ENCODE measurements around the gene ZBTB37. TPM values are rescaled to one million over a fixed set of nuclear protein-coding genes. Genes with fewer than 3 reads are reported as not detected.

Gene ZBTB37
- total and polyA plus RNA-seq, 4 donors: 0.67 to 6.1 (median 3.3) TPM

- Histone ChIP-seq H3K4me1 (ENCODE audit: control insufficient read depth in 4 of 4, insufficient read depth in 4 of 4, low read length in 3 of 4) (peaks cover 2 to 22% (median 12%) of the 10 kb centered on the region in 4 donors), H3K9ac (ENCODE audit: low read depth in 1 of 2, low read length in 2 of 2) (peak overlapping the region; percentile 40 to 59), H3K36me3 (ENCODE audit: control insufficient read depth in 4 of 4, insufficient read depth in 3 of 4, low read depth in 1 of 4, low read length in 3 of 4) (peaks cover 4 to 39% (median 35%) of the 10 kb centered on the region in 4 donors), H3K27ac (ENCODE audit: low read depth in 1 of 2, low read length in 2 of 2) (peak overlapping the region; percentile 80 to 98), H3K4me3 (ENCODE audit: low read depth in 1 of 3, low read length in 3 of 3) (peak overlapping the region; percentile 79 to 92 (median 83)), H3K27me3 (ENCODE audit: control insufficient read depth in 4 of 4, insufficient read depth in 4 of 4, low read length in 3 of 4) (no peaks in the 10 kb centered on the region), H3K9me3 (ENCODE audit: control insufficient read depth in 4 of 4, low read length in 3 of 4) (no peaks in the 10 kb centered on the region)
- WGBS: 17% methylated on average over 32 of the region's 32 CpGs
- no peak for TF ChIP-seq RXRA (IDR thresholded peaks at IDR 0.05)
- TF ChIP-seq TAF1 (conservative IDR thresholded peaks at IDR 0.05): no peak
- no peak for TF ChIP-seq FOXA2 (IDR thresholded peaks at IDR 0.05)
- no peak for TF ChIP-seq GABPA (IDR thresholded peaks at IDR 0.05 in 1 of 2, conservative IDR thresholded peaks at IDR 0.05 in 1 of 2)
- TF ChIP-seq SP1 (IDR thresholded peaks at IDR 0.05): no peak
- TF ChIP-seq NR2F2 (IDR thresholded peaks at IDR 0.05): no peak
- TF ChIP-seq FOXA1 (IDR thresholded peaks at IDR 0.05): no peak
- TF ChIP-seq HNF4G (IDR thresholded peaks at IDR 0.05): no peak
- TF ChIP-seq HNF4A (conservative IDR thresholded peaks at IDR 0.05): no peak
- no peak for TF ChIP-seq MAX (IDR thresholded peaks at IDR 0.05)
- no peak for TF ChIP-seq REST (IDR thresholded peaks at IDR 0.05)
- no peak for TF ChIP-seq EGR1 (IDR thresholded peaks at IDR 0.05; ENCODE audit: low read depth in 2 of 2)
- TF ChIP-seq YY1 (IDR thresholded peaks at IDR 0.05): no peak
- TF ChIP-seq ZBTB33 (IDR thresholded peaks at IDR 0.05): no peak
- DNase-seq (ENCODE audit: low spot score): no peak
These were observed 933 bp upstream of the ZBTB37 start for GRCh38 chr1:173867141-173867752.

GRCh38 chr1:173867753-173868265, 371 bp upstream of the ZBTB37 start, which contains the start of gene GAS5:
GAS5 (minus strand) TSS chr1:173867989.
- peak; percentile 97 for DNase-seq (ENCODE audit: low spot score)
- peaks cover 2 to 22% (median 12%) of the 10 kb centered on the region in 4 donors for H3K4me1 ChIP-seq (ENCODE audit: control insufficient read depth in 4 of 4, insufficient read depth in 4 of 4, low read length in 3 of 4)
- peak within 1 kb of the TSS; percentile 77 to 79 for H3K9ac ChIP-seq (ENCODE audit: low read depth in 1 of 2, low read length in 2 of 2)
- peak within 1 kb of the TSS; percentile 81 to 98 for H3K27ac ChIP-seq (ENCODE audit: low read depth in 1 of 2, low read length in 2 of 2)
- under 1% methylated on average over 30 of the region's 30 CpGs for WGBS
- peaks cover 4 to 34% (median 32%) of the 10 kb centered on the region in 4 donors for H3K36me3 ChIP-seq (ENCODE audit: control insufficient read depth in 4 of 4, insufficient read depth in 3 of 4, low read depth in 1 of 4, low read length in 3 of 4)
- peak within 1 kb of the TSS; percentile 79 to 92 (median 84) for H3K4me3 ChIP-seq (ENCODE audit: low read depth in 1 of 3, low read length in 3 of 3)
- H3K27me3 ChIP-seq (ENCODE audit: control insufficient read depth in 4 of 4, insufficient read depth in 4 of 4, low read length in 3 of 4): no peaks in the 10 kb centered on the region
- H3K9me3 ChIP-seq (ENCODE audit: control insufficient read depth in 4 of 4, low read length in 3 of 4): no peaks in the 10 kb centered on the region
- peak; percentile 40 for TF ChIP-seq ATF3 (IDR thresholded peaks at IDR 0.05)
- TF ChIP-seq SP1 (IDR thresholded peaks at IDR 0.05): peak; percentile 87
- no peak for TF ChIP-seq GABPA (IDR thresholded peaks at IDR 0.05 in 1 of 2, conservative IDR thresholded peaks at IDR 0.05 in 1 of 2)
- peak; percentile 96 for TF ChIP-seq REST (IDR thresholded peaks at IDR 0.05)
- peak; percentile 39 to 46 for TF ChIP-seq RXRA (IDR thresholded peaks at IDR 0.05)
- TF ChIP-seq RAD21 (IDR thresholded peaks at IDR 0.05): peak in 1 of 2 donors; percentile 27
- peak; percentile 84 for TF ChIP-seq YY1 (IDR thresholded peaks at IDR 0.05)
- TF ChIP-seq HNF4G (IDR thresholded peaks at IDR 0.05): no peak
- TF ChIP-seq CTCF (IDR thresholded peaks at IDR 0.05; ENCODE audit: low read depth, low read length, missing input control): no peak
- TF ChIP-seq NR2F2 (IDR thresholded peaks at IDR 0.05): peak; percentile 62
- TF ChIP-seq FOXA1 (IDR thresholded peaks at IDR 0.05): peak; percentile 36
- TF ChIP-seq FOXA2 (IDR thresholded peaks at IDR 0.05): no peak
- TF ChIP-seq JUND (IDR thresholded peaks at IDR 0.05): peak; percentile 63 to 67
- TF ChIP-seq MAX (IDR thresholded peaks at IDR 0.05): peak; percentile 64
